DND-41 (cell line): ENCODE data around the gene FANCE.

Experiments used
- ATAC-seq: fragments of 200-7000 bp; cut with Tn5 transposase; 3 replicates; pipeline ENCODE4 v1.9.1; 2021; ENCODE audit warnings: low read depth; ENCODE audit not compliant: insufficient read depth
- DNase-seq: peaks from one replicate; pipeline ENCODE4 v3.0.0-alpha.2; 2020
- H2AFZ ChIP-seq: 2 replicates; pipeline ENCODE4 v1.6.0; 2012; ENCODE audit warnings: low read depth, low read length
- H3K27ac ChIP-seq: 2 replicates; pipeline ENCODE4 v1.5.1; 2012; ENCODE audit warnings: low read length, inconsistent platforms
- H3K27me3 ChIP-seq: fragments of 200-600 bp; sonication (generic); 2 replicates; pipeline ENCODE4 v1.6.0; 2012; ENCODE audit warnings: low read length, mild to moderate bottlenecking, inconsistent platforms; ENCODE audit not compliant: insufficient read depth, poor library complexity
- H3K36me3 ChIP-seq: 2 replicates; pipeline ENCODE4 v1.5.1; 2012; ENCODE audit warnings: low read length, inconsistent platforms; ENCODE audit not compliant: insufficient read depth
- H3K4me1 ChIP-seq: 2 replicates; pipeline ENCODE4 v1.5.1; 2012; ENCODE audit warnings: mild to moderate bottlenecking, low read length; ENCODE audit not compliant: insufficient read depth
- H3K4me2 ChIP-seq: 2 replicates; pipeline ENCODE4 v1.6.0; 2012; ENCODE audit warnings: mild to moderate bottlenecking, moderate library complexity, low read length, inconsistent platforms; ENCODE audit not compliant: insufficient read depth
- H3K4me3 ChIP-seq, 2 experiments: fragments of 200-600 bp in 1 of 2; shearing (Covaris generic) in 1 of 2; 2 replicates each; pipeline ENCODE4 v1.5.1; 2012 to 2016; ENCODE audit warnings: inconsistent platforms in 2 of 2, low read length in 2 of 2, mild to moderate bottlenecking in 2 of 2, low read depth in 1 of 2, moderate library complexity in 1 of 2
- H3K79me2 ChIP-seq: 2 replicates; pipeline ENCODE4 v1.6.0; 2012; ENCODE audit warnings: low read length, inconsistent platforms; ENCODE audit not compliant: insufficient read depth
- H3K9ac ChIP-seq: 2 replicates; pipeline ENCODE4 v1.6.0; 2012; ENCODE audit warnings: low read depth, mild to moderate bottlenecking, inconsistent platforms, low read length, moderate library complexity
- H3K9me3 ChIP-seq: 2 replicates; pipeline ENCODE4 v1.5.1; 2012; ENCODE audit warnings: low read length, moderate library complexity, mild to moderate bottlenecking, inconsistent platforms; ENCODE audit not compliant: insufficient read depth, severe bottlenecking
- H4K20me1 ChIP-seq: 2 replicates; pipeline ENCODE4 v1.6.0; 2012; ENCODE audit warnings: low read length; ENCODE audit not compliant: insufficient read depth
- CTCF ChIP-seq: IDR thresholded peaks from 2 replicates; pipeline ENCODE4 v1.5.1; 2012; ENCODE audit warnings: borderline replicate concordance, low read length, moderate library complexity, mild to moderate bottlenecking; ENCODE audit not compliant: poor library complexity, severe bottlenecking; ENCODE audit errors: extremely low read depth
- EZH2 ChIP-seq: IDR thresholded peaks from 3 replicates; pipeline ENCODE4 v1.6.1; 2012; ENCODE audit warnings: borderline replicate concordance, low read depth, mild to moderate bottlenecking, moderate library complexity, low read length, inconsistent platforms; ENCODE audit not compliant: severe bottlenecking

Gene FANCE

DNA sequence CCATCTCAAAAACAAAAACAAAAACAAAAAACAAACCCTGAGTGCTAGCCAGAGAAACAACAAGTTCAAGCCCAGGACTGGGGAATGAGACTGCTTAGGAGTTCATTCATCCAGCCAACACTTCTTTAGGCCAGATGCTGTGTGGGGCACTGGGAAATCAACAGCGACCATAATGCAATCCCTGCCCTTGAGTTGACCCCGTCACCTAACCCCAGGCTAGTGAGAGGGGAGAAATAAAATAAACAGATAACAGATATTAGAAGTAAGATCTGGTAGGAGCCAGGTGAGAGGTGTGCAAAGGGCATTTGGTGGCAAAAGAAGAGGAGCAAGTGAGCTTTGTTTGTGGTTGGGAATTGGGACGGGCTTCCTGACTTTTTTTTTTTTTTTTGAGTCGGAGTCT lies 11.2 kb downstream of the FANCE start:
- H3K9me3 ChIP-seq: no peaks in the 10 kb centered on the region
- no peaks in the 10 kb centered on the region for H4K20me1 ChIP-seq
- H3K9ac ChIP-seq: no peak overlapping the region
- H3K36me3 ChIP-seq: peaks cover 34% of the 10 kb centered on the region
- peaks cover 1% of the 10 kb centered on the region for H3K79me2 ChIP-seq
- ATAC-seq (no peak), DNase-seq (no peak)
- TF ChIP-seq EZH2 (no peak), CTCF (no peak)
- peaks cover 9% of the 10 kb centered on the region for H3K4me1 ChIP-seq
- H3K27me3 ChIP-seq: no peaks in the 10 kb centered on the region
- no peak overlapping the region for H2AFZ ChIP-seq
- no peak overlapping the region for H3K27ac ChIP-seq
- H3K4me2 ChIP-seq: no peak overlapping the region
- H3K4me3 ChIP-seq: no peak overlapping the region

GRCh38 chr6:35465646-35466045 lies 13.5 kb downstream of the FANCE start:
- H3K9me3 ChIP-seq: no peaks in the 10 kb centered on the region
- no peak overlapping the region for H3K9ac ChIP-seq
- ATAC-seq (no peak), DNase-seq (no peak)
- TF ChIP-seq EZH2 (no peak), CTCF (no peak)
- H3K79me2 ChIP-seq: peaks cover 25% of the 10 kb centered on the region
- H3K36me3 ChIP-seq: peaks cover 42% of the 10 kb centered on the region
- H3K4me1 ChIP-seq: peaks cover 25% of the 10 kb centered on the region
- no peak overlapping the region for H2AFZ ChIP-seq
- no peak overlapping the region for H3K27ac ChIP-seq
- peaks cover 22% of the 10 kb centered on the region for H4K20me1 ChIP-seq
- no peak overlapping the region for H3K4me2 ChIP-seq
- H3K27me3 ChIP-seq: no peaks in the 10 kb centered on the region
- no peak overlapping the region for H3K4me3 ChIP-seq

- TF ChIP-seq EZH2 (no peak), CTCF (peak; percentile 97)
- Histone ChIP-seq H3K4me3 (peak within 1 kb of the TSS; percentile 67 to 73; a peak in 3 of 4 replicates), H3K36me3 (peaks cover 56% of the 10 kb centered on the region), H2AFZ (peak within 1 kb of the TSS; percentile 99), H3K27ac (peak within 1 kb of the TSS; percentile 87), H3K79me2 (peaks cover 30% of the 10 kb centered on the region), H3K4me2 (peak within 1 kb of the TSS; percentile 85), H3K9ac (peak within 1 kb of the TSS; percentile 82), H3K4me1 (peaks cover 32% of the 10 kb centered on the region), H4K20me1 (peaks cover 46% of the 10 kb centered on the region), H3K9me3 (no peaks in the 10 kb centered on the region), H3K27me3 (no peaks in the 10 kb centered on the region)
- DNase-seq (peak; percentile 97), ATAC-seq (peak; percentile 90)
Observed at GRCh38 chr6:35468181-35468979, 16.2 kb downstream of the FANCE start, which contains the start of gene RPL10A. RPL10A (plus strand) TSS chr6:35468401; CDS start chr6:35468435, 34 bp downstream.
